SK-N-SH treated with all-trans-retinoic acid at 6 μM for 48 hours (cell line): ENCODE data around the gene ORM2.

Experiments used
- ATAC-seq: fragments of 200-7000 bp; cut with Tn5 transposase; 3 replicates; pipeline ENCODE4 v1.9.1; 2020; ENCODE audit warnings: mild to moderate bottlenecking, moderate library complexity
- GLIS3 ChIP-seq: fragments of 250-450 bp; sonication (Bioruptor Pico); IDR thresholded peaks from 2 replicates; pipeline ENCODE4 v1.5.0; 2020; ENCODE audit warnings: mild to moderate bottlenecking, moderate library complexity
- ISL1 ChIP-seq: fragments of 250-450 bp; sonication (Bioruptor Pico); IDR thresholded peaks from 2 replicates; pipeline ENCODE4 v2.1.2; 2022; ENCODE audit warnings: mild to moderate bottlenecking, moderate library complexity
- RARB ChIP-seq: fragments of 250-450 bp; sonication (Bioruptor Pico); IDR thresholded peaks from 2 replicates; pipeline ENCODE4 v1.8.0; 2021; ENCODE audit warnings: mild to moderate bottlenecking, moderate library complexity
- SNAI2 ChIP-seq: fragments of 250-450 bp; sonication (Bioruptor Pico); IDR thresholded peaks from 2 replicates; pipeline ENCODE4 v1.5.0; 2020; ENCODE audit warnings: mild to moderate bottlenecking, moderate library complexity
- TOX ChIP-seq: fragments of 250-450 bp; sonication (Bioruptor Pico); IDR thresholded peaks from 2 replicates; pipeline ENCODE4 v1.8.0; 2021; ENCODE audit warnings: mild to moderate bottlenecking, moderate library complexity, borderline replicate concordance
- ZNF565 ChIP-seq: fragments of 450-650 bp; formaldehyde crosslinking; conservative IDR thresholded peaks from 2 replicates; pipeline ENCODE4 v1.5.0; 2020; ENCODE audit warnings: low read depth, mild to moderate bottlenecking, moderate library complexity
- TF ChIP-seq, protein P1 (sequence below): fragments of 250-450 bp; sonication (Bioruptor Pico); IDR thresholded peaks from 2 replicates; pipeline ENCODE4 v1.8.0; 2020; ENCODE audit warnings: mild to moderate bottlenecking, moderate library complexity, borderline replicate concordance
- TF ChIP-seq, protein P2 (sequence below): fragments of 250-450 bp; sonication (Bioruptor Pico); IDR thresholded peaks from 2 replicates; pipeline ENCODE4 v1.5.0; 2020; ENCODE audit warnings: mild to moderate bottlenecking, moderate library complexity
- TF ChIP-seq, protein P3 (sequence below): fragments of 250-450 bp; sonication (Bioruptor Pico); IDR thresholded peaks from 2 replicates; pipeline ENCODE4 v1.8.0; 2021; ENCODE audit warnings: low read depth, mild to moderate bottlenecking, moderate library complexity, borderline replicate concordance
- TF ChIP-seq, protein P4 (sequence below): fragments of 250-450 bp; sonication (Bioruptor Pico); IDR thresholded peaks from 2 replicates; pipeline ENCODE4 v1.5.1; 2020; ENCODE audit warnings: low read depth, mild to moderate bottlenecking, moderate library complexity
- TF ChIP-seq, protein P5 (sequence below): fragments of 250-450 bp; sonication (Bioruptor Pico); IDR thresholded peaks from 2 replicates; pipeline ENCODE4 v1.5.1; 2021; ENCODE audit warnings: mild to moderate bottlenecking, moderate library complexity

ORM2 gene

DNA sequence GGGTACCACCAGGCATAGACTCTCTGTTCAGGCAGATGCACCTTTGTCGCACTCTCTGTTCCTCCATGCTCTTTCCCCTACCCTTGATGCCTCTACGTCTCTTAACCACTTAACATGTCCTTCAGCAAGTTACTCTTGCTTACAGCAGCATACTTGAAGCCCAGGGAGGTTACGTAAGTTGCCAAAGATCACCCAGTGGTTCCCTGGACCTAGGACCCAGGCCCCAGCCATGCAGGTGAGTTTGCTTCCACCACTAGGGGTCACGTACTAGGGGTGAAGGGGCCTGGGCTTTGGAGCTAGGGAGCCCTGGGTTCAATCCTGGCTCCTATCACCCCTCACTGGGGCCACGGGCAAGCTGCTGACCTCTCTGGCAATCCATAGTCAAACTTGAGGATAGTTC, 49.2 kb downstream of the ORM2 start:
- ATAC-seq, result no peak
- TF ChIP-seq, protein P1, sequence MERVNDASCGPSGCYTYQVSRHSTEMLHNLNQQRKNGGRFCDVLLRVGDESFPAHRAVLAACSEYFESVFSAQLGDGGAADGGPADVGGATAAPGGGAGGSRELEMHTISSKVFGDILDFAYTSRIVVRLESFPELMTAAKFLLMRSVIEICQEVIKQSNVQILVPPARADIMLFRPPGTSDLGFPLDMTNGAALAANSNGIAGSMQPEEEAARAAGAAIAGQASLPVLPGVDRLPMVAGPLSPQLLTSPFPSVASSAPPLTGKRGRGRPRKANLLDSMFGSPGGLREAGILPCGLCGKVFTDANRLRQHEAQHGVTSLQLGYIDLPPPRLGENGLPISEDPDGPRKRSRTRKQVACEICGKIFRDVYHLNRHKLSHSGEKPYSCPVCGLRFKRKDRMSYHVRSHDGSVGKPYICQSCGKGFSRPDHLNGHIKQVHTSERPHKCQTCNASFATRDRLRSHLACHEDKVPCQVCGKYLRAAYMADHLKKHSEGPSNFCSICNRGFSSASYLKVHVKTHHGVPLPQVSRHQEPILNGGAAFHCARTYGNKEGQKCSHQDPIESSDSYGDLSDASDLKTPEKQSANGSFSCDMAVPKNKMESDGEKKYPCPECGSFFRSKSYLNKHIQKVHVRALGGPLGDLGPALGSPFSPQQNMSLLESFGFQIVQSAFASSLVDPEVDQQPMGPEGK (CRISPR knock-in tag), result no peak
- TF ChIP-seq GLIS3 (no peak), RARB (no peak), TOX (CRISPR knock-in tag) (no peak), ZNF565 (CRISPR knock-in tag) (no peak), SNAI2 (CRISPR knock-in tag) (no peak), ISL1 (CRISPR knock-in tag) (no peak)
- TF ChIP-seq, protein P2, sequence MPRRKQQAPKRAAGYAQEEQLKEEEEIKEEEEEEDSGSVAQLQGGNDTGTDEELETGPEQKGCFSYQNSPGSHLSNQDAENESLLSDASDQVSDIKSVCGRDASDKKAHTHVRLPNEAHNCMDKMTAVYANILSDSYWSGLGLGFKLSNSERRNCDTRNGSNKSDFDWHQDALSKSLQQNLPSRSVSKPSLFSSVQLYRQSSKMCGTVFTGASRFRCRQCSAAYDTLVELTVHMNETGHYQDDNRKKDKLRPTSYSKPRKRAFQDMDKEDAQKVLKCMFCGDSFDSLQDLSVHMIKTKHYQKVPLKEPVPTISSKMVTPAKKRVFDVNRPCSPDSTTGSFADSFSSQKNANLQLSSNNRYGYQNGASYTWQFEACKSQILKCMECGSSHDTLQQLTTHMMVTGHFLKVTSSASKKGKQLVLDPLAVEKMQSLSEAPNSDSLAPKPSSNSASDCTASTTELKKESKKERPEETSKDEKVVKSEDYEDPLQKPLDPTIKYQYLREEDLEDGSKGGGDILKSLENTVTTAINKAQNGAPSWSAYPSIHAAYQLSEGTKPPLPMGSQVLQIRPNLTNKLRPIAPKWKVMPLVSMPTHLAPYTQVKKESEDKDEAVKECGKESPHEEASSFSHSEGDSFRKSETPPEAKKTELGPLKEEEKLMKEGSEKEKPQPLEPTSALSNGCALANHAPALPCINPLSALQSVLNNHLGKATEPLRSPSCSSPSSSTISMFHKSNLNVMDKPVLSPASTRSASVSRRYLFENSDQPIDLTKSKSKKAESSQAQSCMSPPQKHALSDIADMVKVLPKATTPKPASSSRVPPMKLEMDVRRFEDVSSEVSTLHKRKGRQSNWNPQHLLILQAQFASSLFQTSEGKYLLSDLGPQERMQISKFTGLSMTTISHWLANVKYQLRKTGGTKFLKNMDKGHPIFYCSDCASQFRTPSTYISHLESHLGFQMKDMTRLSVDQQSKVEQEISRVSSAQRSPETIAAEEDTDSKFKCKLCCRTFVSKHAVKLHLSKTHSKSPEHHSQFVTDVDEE (CRISPR knock-in tag), result no peak
- TF ChIP-seq, protein P3, sequence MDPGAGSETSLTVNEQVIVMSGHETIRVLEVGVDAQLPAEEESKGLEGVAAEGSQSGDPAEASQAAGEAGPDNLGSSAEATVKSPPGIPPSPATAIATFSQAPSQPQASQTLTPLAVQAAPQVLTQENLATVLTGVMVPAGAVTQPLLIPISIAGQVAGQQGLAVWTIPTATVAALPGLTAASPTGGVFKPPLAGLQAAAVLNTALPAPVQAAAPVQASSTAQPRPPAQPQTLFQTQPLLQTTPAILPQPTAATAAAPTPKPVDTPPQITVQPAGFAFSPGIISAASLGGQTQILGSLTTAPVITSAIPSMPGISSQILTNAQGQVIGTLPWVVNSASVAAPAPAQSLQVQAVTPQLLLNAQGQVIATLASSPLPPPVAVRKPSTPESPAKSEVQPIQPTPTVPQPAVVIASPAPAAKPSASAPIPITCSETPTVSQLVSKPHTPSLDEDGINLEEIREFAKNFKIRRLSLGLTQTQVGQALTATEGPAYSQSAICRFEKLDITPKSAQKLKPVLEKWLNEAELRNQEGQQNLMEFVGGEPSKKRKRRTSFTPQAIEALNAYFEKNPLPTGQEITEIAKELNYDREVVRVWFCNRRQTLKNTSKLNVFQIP (CRISPR knock-in tag), result no peak
- TF ChIP-seq, protein P4, sequence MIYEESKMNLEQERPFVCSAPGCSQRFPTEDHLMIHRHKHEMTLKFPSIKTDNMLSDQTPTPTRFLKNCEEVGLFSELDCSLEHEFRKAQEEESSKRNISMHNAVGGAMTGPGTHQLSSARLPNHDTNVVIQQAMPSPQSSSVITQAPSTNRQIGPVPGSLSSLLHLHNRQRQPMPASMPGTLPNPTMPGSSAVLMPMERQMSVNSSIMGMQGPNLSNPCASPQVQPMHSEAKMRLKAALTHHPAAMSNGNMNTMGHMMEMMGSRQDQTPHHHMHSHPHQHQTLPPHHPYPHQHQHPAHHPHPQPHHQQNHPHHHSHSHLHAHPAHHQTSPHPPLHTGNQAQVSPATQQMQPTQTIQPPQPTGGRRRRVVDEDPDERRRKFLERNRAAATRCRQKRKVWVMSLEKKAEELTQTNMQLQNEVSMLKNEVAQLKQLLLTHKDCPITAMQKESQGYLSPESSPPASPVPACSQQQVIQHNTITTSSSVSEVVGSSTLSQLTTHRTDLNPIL (CRISPR knock-in tag), result no peak
- TF ChIP-seq, protein P5, sequence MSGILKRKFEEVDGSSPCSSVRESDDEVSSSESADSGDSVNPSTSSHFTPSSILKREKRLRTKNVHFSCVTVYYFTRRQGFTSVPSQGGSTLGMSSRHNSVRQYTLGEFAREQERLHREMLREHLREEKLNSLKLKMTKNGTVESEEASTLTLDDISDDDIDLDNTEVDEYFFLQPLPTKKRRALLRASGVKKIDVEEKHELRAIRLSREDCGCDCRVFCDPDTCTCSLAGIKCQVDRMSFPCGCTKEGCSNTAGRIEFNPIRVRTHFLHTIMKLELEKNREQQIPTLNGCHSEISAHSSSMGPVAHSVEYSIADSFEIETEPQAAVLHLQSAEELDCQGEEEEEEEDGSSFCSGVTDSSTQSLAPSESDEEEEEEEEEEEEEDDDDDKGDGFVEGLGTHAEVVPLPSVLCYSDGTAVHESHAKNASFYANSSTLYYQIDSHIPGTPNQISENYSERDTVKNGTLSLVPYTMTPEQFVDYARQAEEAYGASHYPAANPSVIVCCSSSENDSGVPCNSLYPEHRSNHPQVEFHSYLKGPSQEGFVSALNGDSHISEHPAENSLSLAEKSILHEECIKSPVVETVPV, result no peak
